Right lobe of liver (tissue), 4 donors: ENCODE measurements around the gene GIT2.

Experiments
- CTCF ChIP-seq, 4 donors: fragments of 200-600 bp in 3 of 4; fragments of 450-650 bp in 1 of 4; IDR thresholded peaks; one replicate each; pipeline versions ENCODE4 v1.5.1 to v1.8.0; 2016 to 2022; ENCODE audit warnings: antibody characterized with exemption in 4 of 4, mild to moderate bottlenecking in 2 of 4
- POLR2A ChIP-seq: fragments of 450-650 bp; IDR thresholded peaks from one replicate; pipeline ENCODE4 v1.6.1; 2017; ENCODE audit warnings: antibody characterized with exemption, mild to moderate bottlenecking
- donor health status: DM: no; HTN: no; CAD: no.
- donor health status: DM: no; HTN: no; CAD: no.
- donor health status: DM: no; HTN: yes; CAD: no.

DNA sequence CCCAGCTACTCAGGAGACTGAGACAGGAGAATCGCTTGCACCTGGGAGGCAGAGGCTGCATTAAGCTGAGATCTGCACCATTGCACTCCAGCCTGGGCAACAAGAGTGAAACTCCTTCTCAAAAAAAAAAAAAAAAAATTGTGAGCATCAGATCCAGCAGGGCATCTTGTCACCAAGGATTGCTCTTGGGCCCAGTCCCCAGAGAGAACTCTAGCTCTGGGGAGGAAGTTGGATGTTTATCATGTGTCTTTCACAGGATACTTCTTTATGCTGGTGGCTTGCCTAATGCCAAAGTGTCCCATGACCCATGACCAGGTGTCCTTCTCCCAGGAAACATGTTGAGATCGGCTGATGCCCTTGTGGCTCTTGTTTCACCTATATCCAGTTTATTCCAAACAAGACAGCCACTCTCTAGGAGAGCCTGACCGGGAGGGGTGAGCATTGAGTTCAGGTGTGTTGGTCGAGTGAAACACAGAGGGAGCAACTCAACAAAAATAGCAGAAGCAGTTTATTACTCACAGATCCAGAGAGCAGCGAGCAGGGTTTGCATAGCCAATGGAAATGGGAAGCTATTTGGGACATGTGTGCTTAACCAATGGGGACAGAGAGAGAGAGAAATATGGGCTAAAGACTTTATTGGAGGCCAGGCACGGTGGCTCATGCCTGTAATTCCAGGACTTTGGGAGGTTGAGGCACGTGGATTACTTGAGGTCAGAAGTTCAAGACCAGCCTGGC, 102.7 kb downstream of the GIT2 start:
- TF ChIP-seq CTCF (IDR thresholded peaks at IDR 0.05) = no peak
- TF ChIP-seq POLR2A = no peak
